AG10803 (cell line): Measurements from ENCODE around the gene PROC.

Experiments used
- DNase-seq: peaks from one replicate; pipeline ENCODE4 v3.0.0; 2010; ENCODE audit warnings: low read depth
- H3K4me3 ChIP-seq: 2 replicates; pipeline ENCODE4 v1.5.1; 2011; ENCODE audit warnings: mild to moderate bottlenecking, low read length, control low read depth
- TF ChIP-seq, protein P1 (sequence below): conservative IDR thresholded peaks from 2 replicates; pipeline ENCODE4 v1.5.1; 2011; ENCODE audit warnings: mild to moderate bottlenecking, low read length, control low read depth, inconsistent platforms

Gene PROC

DNA sequence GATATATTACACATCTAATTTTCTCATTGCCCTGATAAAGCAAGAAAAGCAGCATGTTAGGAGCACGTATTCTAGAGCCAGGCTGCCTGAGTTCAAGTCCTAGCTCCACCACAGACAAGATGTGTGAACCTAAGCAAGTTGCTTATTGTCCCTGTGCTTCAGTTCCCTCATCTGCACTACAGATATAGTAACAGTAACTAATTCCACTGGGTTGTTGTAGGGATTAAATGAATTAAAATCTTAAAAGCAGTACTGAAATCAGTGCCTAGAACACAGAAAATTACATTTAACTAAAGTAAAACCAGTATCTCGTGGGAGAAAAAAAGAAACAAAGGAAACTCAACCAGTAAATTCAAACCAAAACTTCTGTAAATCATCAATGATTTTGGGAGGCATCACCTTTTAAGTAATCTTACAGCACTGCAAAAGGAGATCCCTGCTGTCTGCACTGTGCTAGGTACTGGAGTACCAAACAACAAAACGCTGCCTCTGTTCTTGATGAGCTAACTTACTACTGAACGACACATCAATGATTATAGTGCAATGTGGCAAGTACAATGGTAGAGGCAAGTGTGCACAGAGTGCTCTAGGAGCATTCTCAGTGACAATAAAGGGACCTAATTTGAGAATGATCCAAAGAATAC, 38.4 kb upstream of the PROC start:
- DNase-seq = no peak
- TF ChIP-seq, protein P1, sequence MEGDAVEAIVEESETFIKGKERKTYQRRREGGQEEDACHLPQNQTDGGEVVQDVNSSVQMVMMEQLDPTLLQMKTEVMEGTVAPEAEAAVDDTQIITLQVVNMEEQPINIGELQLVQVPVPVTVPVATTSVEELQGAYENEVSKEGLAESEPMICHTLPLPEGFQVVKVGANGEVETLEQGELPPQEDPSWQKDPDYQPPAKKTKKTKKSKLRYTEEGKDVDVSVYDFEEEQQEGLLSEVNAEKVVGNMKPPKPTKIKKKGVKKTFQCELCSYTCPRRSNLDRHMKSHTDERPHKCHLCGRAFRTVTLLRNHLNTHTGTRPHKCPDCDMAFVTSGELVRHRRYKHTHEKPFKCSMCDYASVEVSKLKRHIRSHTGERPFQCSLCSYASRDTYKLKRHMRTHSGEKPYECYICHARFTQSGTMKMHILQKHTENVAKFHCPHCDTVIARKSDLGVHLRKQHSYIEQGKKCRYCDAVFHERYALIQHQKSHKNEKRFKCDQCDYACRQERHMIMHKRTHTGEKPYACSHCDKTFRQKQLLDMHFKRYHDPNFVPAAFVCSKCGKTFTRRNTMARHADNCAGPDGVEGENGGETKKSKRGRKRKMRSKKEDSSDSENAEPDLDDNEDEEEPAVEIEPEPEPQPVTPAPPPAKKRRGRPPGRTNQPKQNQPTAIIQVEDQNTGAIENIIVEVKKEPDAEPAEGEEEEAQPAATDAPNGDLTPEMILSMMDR = no peak
- no peak overlapping the region for H3K4me3 ChIP-seq

DNA sequence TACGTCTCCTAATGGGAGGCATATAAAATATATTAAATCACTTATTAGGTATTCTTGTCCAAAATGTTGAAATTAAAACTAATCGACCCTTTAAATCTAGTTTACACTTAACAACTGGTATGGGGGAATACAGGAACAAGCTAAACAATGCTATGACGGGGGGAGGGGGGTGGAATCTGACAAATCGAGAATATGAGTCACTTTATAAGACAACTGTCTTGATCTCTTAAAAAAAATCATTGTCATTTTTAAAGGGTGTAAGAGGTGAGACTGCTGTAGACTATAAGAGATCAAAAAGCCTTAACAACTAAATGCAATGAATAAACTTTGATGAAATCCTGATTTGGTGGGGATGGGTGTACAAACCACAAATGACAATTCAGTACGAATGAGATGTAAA, 36.5 kb upstream of the PROC start:
- DNase-seq = no peak
- no peak overlapping the region for H3K4me3 ChIP-seq
- TF ChIP-seq, protein P1 = no peak

DNA sequence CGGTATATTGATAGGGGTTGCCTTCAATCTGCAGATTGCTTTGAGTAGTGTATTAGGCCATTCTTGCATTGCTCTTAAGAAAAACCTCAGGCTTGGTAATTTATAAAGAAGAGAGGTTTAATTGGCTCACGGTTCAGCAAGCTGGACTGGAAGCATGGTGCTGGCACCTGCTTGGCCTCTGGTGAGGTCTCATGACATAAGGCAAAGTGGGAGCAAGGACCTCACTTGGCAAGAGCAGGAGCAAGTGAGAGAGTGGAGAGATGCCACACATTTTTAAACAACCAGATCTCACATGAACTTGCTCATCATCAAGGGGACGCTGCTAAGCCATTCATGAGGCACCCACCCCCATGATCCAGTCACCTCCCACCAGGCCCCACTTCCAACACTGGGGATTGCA, 35.4 kb upstream of the PROC start:
- DNase-seq = no peak
- no peak overlapping the region for H3K4me3 ChIP-seq
- TF ChIP-seq, protein P1 = no peak

DNA sequence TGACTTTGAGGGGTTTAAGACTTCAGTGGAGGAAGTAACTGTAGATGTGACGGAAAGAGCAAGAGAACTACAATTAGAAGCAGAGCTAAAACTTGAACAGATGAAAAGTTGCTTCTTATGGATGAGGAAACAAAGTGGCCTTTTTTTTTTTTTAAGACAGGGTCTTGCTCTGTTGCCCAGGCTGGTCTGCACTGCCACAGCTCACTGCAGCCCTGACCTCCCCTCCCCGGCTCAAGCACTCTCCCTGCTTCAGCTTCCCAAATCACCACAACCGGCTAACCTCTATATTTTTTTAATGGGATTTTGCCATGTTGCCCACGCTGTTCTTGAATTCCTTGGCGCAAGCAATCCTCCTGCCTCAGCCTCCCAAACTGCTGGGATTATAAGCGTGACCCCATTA, 33.7 kb upstream of the PROC start:
- H3K4me3 ChIP-seq = no peak overlapping the region

DNA sequence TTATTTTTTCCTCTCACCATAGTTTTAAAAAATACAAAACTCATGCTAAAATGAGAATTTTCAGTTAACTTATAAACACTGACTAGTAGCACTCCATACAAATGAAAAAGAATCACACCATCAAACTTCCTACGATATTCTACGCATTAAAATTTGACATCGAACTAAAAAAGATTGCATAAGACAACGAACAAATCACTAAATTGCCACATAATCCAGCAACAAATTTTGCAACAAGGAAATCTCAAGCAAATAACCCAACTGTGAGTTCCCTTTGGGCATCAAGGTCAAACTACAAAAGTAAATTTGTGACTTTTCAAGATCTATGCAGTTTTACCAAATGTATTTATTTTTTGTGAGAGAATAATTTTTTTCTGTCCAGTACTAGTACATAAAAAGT, 32.0 kb upstream of the PROC start:
- peak overlapping the region; percentile 88 for H3K4me3 ChIP-seq
- peak; percentile 41 for DNase-seq
- TF ChIP-seq, protein P1 = no peak

More for the DNA sequence above, 33.7 kb upstream of the PROC start:
- TF ChIP-seq, protein P1 = no peak
- DNase-seq = no peak

DNA sequence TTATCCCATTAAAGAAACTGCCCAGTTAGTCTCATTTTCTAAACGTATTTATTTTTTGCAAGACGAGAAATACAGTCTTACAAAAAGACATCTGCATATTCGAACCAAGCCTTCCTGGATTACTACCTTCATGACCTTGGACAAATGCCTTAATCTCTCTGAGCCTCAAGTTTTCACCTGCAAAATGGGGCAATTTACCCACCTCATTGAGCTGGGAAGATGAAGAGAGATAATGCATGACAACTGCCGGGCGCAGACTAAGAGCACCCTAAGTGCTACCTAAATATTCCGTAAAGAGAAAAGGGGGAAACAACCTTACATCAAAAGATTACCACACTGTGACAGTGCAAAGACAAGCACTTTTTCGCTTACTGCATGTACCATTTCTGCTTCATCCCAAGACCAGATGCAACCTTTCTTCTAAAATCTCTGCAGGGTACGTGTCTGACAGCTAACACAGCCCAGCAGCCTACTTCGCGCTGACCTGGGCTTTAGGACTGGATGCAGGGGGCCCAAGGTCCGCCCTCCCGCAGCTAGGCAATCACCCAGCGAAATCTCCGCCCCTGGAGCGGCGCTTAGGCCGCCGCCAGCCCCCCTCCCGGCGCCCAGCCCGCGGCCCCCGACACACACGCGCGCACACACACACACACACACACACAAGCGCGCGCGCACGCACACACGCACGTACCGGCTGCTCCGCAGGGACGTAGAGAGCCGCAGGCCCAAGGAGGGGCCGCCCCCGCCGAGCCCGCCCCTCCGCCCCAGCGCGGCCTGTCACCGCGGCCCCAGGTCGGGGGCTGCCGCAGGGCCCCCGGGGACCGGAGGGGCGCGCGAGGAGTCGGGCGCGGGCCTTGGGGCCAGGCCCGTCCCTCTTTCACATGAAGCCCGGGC, 31.2 kb upstream of the PROC start:
- peak overlapping the region; percentile 88 for H3K4me3 ChIP-seq
- TF ChIP-seq, protein P1 = no peak
- peak; percentile 93 for DNase-seq
